ENCODE data around the gene ETV6.

ETV6 gene

GRCh38 chr12:11793921-11794710 lies 144.6 kb downstream of the ETV6 start:
- peaks cover 40% of the 10 kb centered on the region for H3K36me3 Mint-ChIP-seq (ENCODE audit: low read depth)
- peaks cover 57% of the 10 kb centered on the region for H3K4me1 Mint-ChIP-seq
- peak overlapping the region; percentile 60 for H3K27ac Mint-ChIP-seq
- no peak overlapping the region for H3K4me3 Mint-ChIP-seq
- DNase-seq = no peak
- peaks cover 6% of the 10 kb centered on the region for H3K9me3 Mint-ChIP-seq
- H3K27me3 Mint-ChIP-seq (ENCODE audit: low read depth, poor library complexity) = no peaks in the 10 kb centered on the region
- no peak for TF ChIP-seq CTCF (IDR thresholded peaks at IDR 0.05)

- Mint-ChIP-seq H3K27ac (no peak overlapping the region), H3K4me3 (no peak overlapping the region)
Measured at GRCh38 chr12:11794751-11795150, 145.3 kb downstream of the ETV6 start.

GRCh38 chr12:11795192-11795912 lies 145.9 kb downstream of the ETV6 start:
- peaks cover 6% of the 10 kb centered on the region for H3K9me3 Mint-ChIP-seq
- H3K27ac Mint-ChIP-seq = no peak overlapping the region
- peaks cover 30% of the 10 kb centered on the region for H3K36me3 Mint-ChIP-seq (ENCODE audit: low read depth)
- DNase-seq = no peak
- H3K4me3 Mint-ChIP-seq = no peak overlapping the region
- no peaks in the 10 kb centered on the region for H3K27me3 Mint-ChIP-seq (ENCODE audit: low read depth, poor library complexity)
- peaks cover 48% of the 10 kb centered on the region for H3K4me1 Mint-ChIP-seq
- TF ChIP-seq CTCF (IDR thresholded peaks at IDR 0.05) = no peak

More at GRCh38 chr12:11794751-11795150, 145.3 kb downstream of the ETV6 start:
- Mint-ChIP-seq H3K36me3 (ENCODE audit: low read depth) (peaks cover 34% of the 10 kb centered on the region), H3K27me3 (ENCODE audit: low read depth, poor library complexity) (no peaks in the 10 kb centered on the region), H3K4me1 (peaks cover 53% of the 10 kb centered on the region), H3K9me3 (peaks cover 6% of the 10 kb centered on the region)
- TF ChIP-seq CTCF (IDR thresholded peaks at IDR 0.05) = no peak
- DNase-seq = no peak

GRCh38 chr12:11795913-11796459 lies 146.5 kb downstream of the ETV6 start:
- TF ChIP-seq CTCF (IDR thresholded peaks at IDR 0.05) = no peak
- no peak for DNase-seq
- Mint-ChIP-seq H3K36me3 (ENCODE audit: low read depth) (peaks cover 27% of the 10 kb centered on the region), H3K4me1 (peaks cover 46% of the 10 kb centered on the region), H3K27me3 (ENCODE audit: low read depth, poor library complexity) (no peaks in the 10 kb centered on the region), H3K9me3 (peaks cover 6% of the 10 kb centered on the region), H3K27ac (peak overlapping the region; percentile 39), H3K4me3 (no peak overlapping the region)

- no peak for TF ChIP-seq CTCF (IDR thresholded peaks at IDR 0.05)
- H3K36me3 Mint-ChIP-seq (ENCODE audit: low read depth) = peaks cover 17% of the 10 kb centered on the region
- peaks cover 4% of the 10 kb centered on the region for H3K27me3 Mint-ChIP-seq (ENCODE audit: low read depth, poor library complexity)
- H3K9me3 Mint-ChIP-seq = peaks cover 6% of the 10 kb centered on the region
- DNase-seq = no peak
- H3K4me1 Mint-ChIP-seq = peaks cover 42% of the 10 kb centered on the region
- no peak overlapping the region for H3K27ac Mint-ChIP-seq
- H3K4me3 Mint-ChIP-seq = no peak overlapping the region
Measured at GRCh38 chr12:11797317-11797913, 147.9 kb downstream of the ETV6 start.
